Measurements from ENCODE around the gene GPR160.

GRCh38 chr3:170046269-170047132 is 8.7 kb downstream of the GPR160 start:
- TF ChIP-seq CTCF (IDR thresholded peaks at IDR 0.05) (no peak), POLR2A (IDR thresholded peaks at IDR 0.05) (no peak)

Measured in esophagus squamous epithelium (tissue), 4 donors.